Activated CD4-positive, alpha-beta T cell treated with anti-CD3 and anti-CD28 coated beads, Interleukin-2, amount 10 ng/mL, durations not matched to agents 7 days and 5 days (primary cell): ENCODE data around the gene CMTM1. TPM values are rescaled to one million over a fixed set of nuclear protein-coding genes. Genes with fewer than 3 reads are reported as not detected.
A peak's percentile ranks its signal among the peaks of the same experiment; 100 is the strongest.

ENCODE experiments used
- CTCF ChIA-PET: fragments of 350-600 bp; sonication (Branson Sonifier 250); formaldehyde crosslinking; loops from one replicate; lab custom pipeline; 2021; ENCODE audit warnings: antibody characterized with exemption; lab: Charles Lee
- POLR2A ChIA-PET: fragments of 350-600 bp; sonication (Branson Sonifier 250); formaldehyde crosslinking; loops from one replicate; lab custom pipeline; 2021; ENCODE audit warnings: antibody characterized with exemption; lab: Charles Lee
- DNase-seq: peaks from one replicate; pipeline ENCODE4 v3.0.0-alpha.2; 2020
- H3K27ac Mint-ChIP-seq: one replicate; pipeline ENCODE4 v1.8.0; 2021; ENCODE audit warnings: mild to moderate bottlenecking, moderate library complexity, mixed read lengths
- H3K27me3 Mint-ChIP-seq: one replicate; pipeline ENCODE4 v1.8.0; 2021; ENCODE audit warnings: mixed read lengths
- H3K36me3 Mint-ChIP-seq: one replicate; pipeline ENCODE4 v1.8.0; 2021; ENCODE audit warnings: low read depth, mixed read lengths
- H3K4me1 Mint-ChIP-seq: one replicate; pipeline ENCODE4 v1.8.0; 2021; ENCODE audit warnings: mixed read lengths
- H3K4me3 Mint-ChIP-seq: one replicate; pipeline ENCODE4 v1.8.0; 2021; ENCODE audit warnings: mild to moderate bottlenecking, moderate library complexity, mixed read lengths
- H3K9me3 Mint-ChIP-seq: one replicate; pipeline ENCODE4 v1.8.0; 2021; ENCODE audit warnings: mixed read lengths
- total RNA-seq, 2 experiments: library from RNA; stranded (reverse); gene quantifications; one replicate each; pipeline ENCODE4 v1.2.3, GENCODE V29; 2021

The CMTM1 gene
- total RNA-seq, 2 experiments from 2014 or later = 12.3 to 15.3 TPM

GRCh38 chr16:66572356-66572755, 6.1 kb downstream of the CMTM1 start:
- H3K9me3 Mint-ChIP-seq = no peaks in the 10 kb centered on the region
- no peak for DNase-seq
- H3K27ac Mint-ChIP-seq = peak overlapping the region; percentile 68
- peaks cover 10% of the 10 kb centered on the region for H3K36me3 Mint-ChIP-seq
- H3K27me3 Mint-ChIP-seq = peaks cover 5% of the 10 kb centered on the region
- H3K4me1 Mint-ChIP-seq = peaks cover 2% of the 10 kb centered on the region
- CTCF ChIA-PET = no interaction called here
- H3K4me3 Mint-ChIP-seq = no peak overlapping the region
- POLR2A ChIA-PET = no interaction called here

- H3K36me3 Mint-ChIP-seq = peaks cover 8% of the 10 kb centered on the region
- no peak for DNase-seq
- H3K27ac Mint-ChIP-seq = peak overlapping the region; percentile 2
- H3K27me3 Mint-ChIP-seq = peaks cover 21% of the 10 kb centered on the region
- H3K4me1 Mint-ChIP-seq = peaks cover 11% of the 10 kb centered on the region
- POLR2A ChIA-PET = interaction anchor here (0.6 kb wide), 1 partner anchor 70 kb away, joined by 7 read pairs; no protein-coding TSS in a partner anchor
- CTCF ChIA-PET = interaction anchor here (0.6 to 1.7 kb wide), 5 partner anchors 12 to 93 kb away, joined by 3 to 6 read pairs (median 4); partner anchors contain the start of gene CKLF
- H3K9me3 Mint-ChIP-seq = no peaks in the 10 kb centered on the region
- no peak overlapping the region for H3K4me3 Mint-ChIP-seq
These were observed 7.8 kb downstream of the CMTM1 start for GRCh38 chr16:66574081-66574480.

GRCh38 chr16:66574531-66574930, 8.3 kb downstream of the CMTM1 start:
- ChIA-PET CTCF (interaction anchor here (1.7 kb wide), 1 partner anchor 22 kb away, joined by 6 read pairs; the partner anchor contains the start of gene CKLF), POLR2A (no interaction called here)
- H3K27ac Mint-ChIP-seq = no peak overlapping the region
- no peak overlapping the region for H3K4me3 Mint-ChIP-seq
- H3K27me3 Mint-ChIP-seq = peaks cover 25% of the 10 kb centered on the region
- H3K36me3 Mint-ChIP-seq = peaks cover 7% of the 10 kb centered on the region
- peaks cover 11% of the 10 kb centered on the region for H3K4me1 Mint-ChIP-seq
- H3K9me3 Mint-ChIP-seq = no peaks in the 10 kb centered on the region
- DNase-seq = no peak

GRCh38 chr16:66575060-66575459, 8.8 kb downstream of the CMTM1 start:
- no peaks in the 10 kb centered on the region for H3K9me3 Mint-ChIP-seq
- ChIA-PET CTCF (interaction anchor here (1.7 kb wide), 1 partner anchor 22 kb away, joined by 6 read pairs; the partner anchor contains the start of gene CKLF), POLR2A (no interaction called here)
- H3K36me3 Mint-ChIP-seq = peaks cover 5% of the 10 kb centered on the region
- no peak overlapping the region for H3K27ac Mint-ChIP-seq
- no peak overlapping the region for H3K4me3 Mint-ChIP-seq
- peaks cover 15% of the 10 kb centered on the region for H3K4me1 Mint-ChIP-seq
- no peak for DNase-seq
- H3K27me3 Mint-ChIP-seq = peaks cover 30% of the 10 kb centered on the region

- DNase-seq = no peak
- Mint-ChIP-seq H3K36me3 (peaks cover 5% of the 10 kb centered on the region), H3K9me3 (no peaks in the 10 kb centered on the region), H3K4me3 (no peak overlapping the region), H3K27ac (no peak overlapping the region), H3K27me3 (peaks cover 40% of the 10 kb centered on the region), H3K4me1 (peaks cover 13% of the 10 kb centered on the region)
- ChIA-PET POLR2A (no interaction called here), CTCF (interaction anchor here (1.2 to 3.1 kb wide), 3 partner anchors 11 to 13 kb away, joined by 6 to 11 read pairs (median 7); no protein-coding TSS in a partner anchor)
These were observed 10.1 kb downstream of the CMTM1 start for GRCh38 chr16:66576296-66576695.

- peaks cover 13% of the 10 kb centered on the region for H3K4me1 Mint-ChIP-seq
- H3K4me3 Mint-ChIP-seq = peak within 1 kb of the TSS; percentile 16
- no peak for DNase-seq
- peaks cover 40% of the 10 kb centered on the region for H3K27me3 Mint-ChIP-seq
- POLR2A ChIA-PET = no interaction called here
- CTCF ChIA-PET = interaction anchor here (0.6 to 3.1 kb wide), 11 partner anchors 8 to 289 kb away, joined by 3 to 14 read pairs (median 5); partner anchors contain the start of gene CKLF
- peaks cover 5% of the 10 kb centered on the region for H3K36me3 Mint-ChIP-seq
- no peak within 1 kb of the TSS for H3K27ac Mint-ChIP-seq
- H3K9me3 Mint-ChIP-seq = no peaks in the 10 kb centered on the region
These were observed 12.7 kb downstream of the CMTM1 start, which contains the start of gene CMTM2 for GRCh38 chr16:66578651-66579531. Gene CMTM2 (plus strand): TSS chr16:66579463. CDS start chr16:66579608, 145 bp downstream.

GRCh38 chr16:66580605-66581209, 14.5 kb downstream of the CMTM1 start:
- Mint-ChIP-seq H3K4me3 (no peak overlapping the region), H3K27me3 (peaks cover 40% of the 10 kb centered on the region), H3K9me3 (no peaks in the 10 kb centered on the region), H3K27ac (no peak overlapping the region), H3K4me1 (peaks cover 16% of the 10 kb centered on the region), H3K36me3 (peaks cover 5% of the 10 kb centered on the region)
- POLR2A ChIA-PET = no interaction called here
- CTCF ChIA-PET = interaction anchor here (1.1 to 1.7 kb wide), 6 partner anchors 9 to 104 kb away, joined by 3 to 6 read pairs (median 4); partner anchors contain the start of gene CKLF
- DNase-seq = no peak

- H3K36me3 Mint-ChIP-seq = peaks cover 5% of the 10 kb centered on the region
- POLR2A ChIA-PET = no interaction called here
These were observed 15.2 kb downstream of the CMTM1 start for GRCh38 chr16:66581246-66581952.

GRCh38 chr16:66585481-66586239, 19.4 kb downstream of the CMTM1 start:
- H3K27ac Mint-ChIP-seq = peak overlapping the region; percentile 4
- H3K4me3 Mint-ChIP-seq = no peak overlapping the region
- H3K4me1 Mint-ChIP-seq = peaks cover 43% of the 10 kb centered on the region
- no peaks in the 10 kb centered on the region for H3K9me3 Mint-ChIP-seq
- no peak for DNase-seq
- H3K27me3 Mint-ChIP-seq = peaks cover 4% of the 10 kb centered on the region
- ChIA-PET POLR2A (no interaction called here), CTCF (interaction anchor here (0.7 to 1.6 kb wide), 4 partner anchors 12 to 24 kb away, joined by 3 to 4 read pairs (median 4); no protein-coding TSS in a partner anchor)
- H3K36me3 Mint-ChIP-seq = no peaks in the 10 kb centered on the region

More at GRCh38 chr16:66581246-66581952, 15.2 kb downstream of the CMTM1 start:
- H3K9me3 Mint-ChIP-seq = no peaks in the 10 kb centered on the region
- no peak overlapping the region for H3K4me3 Mint-ChIP-seq
- H3K4me1 Mint-ChIP-seq = peaks cover 18% of the 10 kb centered on the region
- DNase-seq = no peak
- CTCF ChIA-PET = interaction anchor here (1.0 to 1.6 kb wide), 5 partner anchors 8 to 105 kb away, joined by 3 to 5 read pairs (median 4); no protein-coding TSS in a partner anchor
- no peak overlapping the region for H3K27ac Mint-ChIP-seq
- H3K27me3 Mint-ChIP-seq = peaks cover 40% of the 10 kb centered on the region

GRCh38 chr16:66587881-66588600, 21.8 kb downstream of the CMTM1 start:
- POLR2A ChIA-PET = no interaction called here
- H3K4me3 Mint-ChIP-seq = no peak overlapping the region
- CTCF ChIA-PET = interaction anchor here (1.3 kb wide), 2 partner anchors 11 to 63 kb away, joined by 4 to 7 read pairs; no protein-coding TSS in a partner anchor
- H3K9me3 Mint-ChIP-seq = no peaks in the 10 kb centered on the region
- H3K36me3 Mint-ChIP-seq = no peaks in the 10 kb centered on the region
- no peaks in the 10 kb centered on the region for H3K27me3 Mint-ChIP-seq
- DNase-seq = no peak
- H3K27ac Mint-ChIP-seq = peak overlapping the region; percentile 36
- H3K4me1 Mint-ChIP-seq = peaks cover 53% of the 10 kb centered on the region
